NK-92 (cell line): ENCODE results near the gene ARL2BP.

Experiments
- DNase-seq: peaks from one replicate; lab custom pipeline; 2025; ENCODE audit not compliant: unreplicated experiment; lab: John Stamatoyannopoulos, UW

Gene ARL2BP

DNA sequence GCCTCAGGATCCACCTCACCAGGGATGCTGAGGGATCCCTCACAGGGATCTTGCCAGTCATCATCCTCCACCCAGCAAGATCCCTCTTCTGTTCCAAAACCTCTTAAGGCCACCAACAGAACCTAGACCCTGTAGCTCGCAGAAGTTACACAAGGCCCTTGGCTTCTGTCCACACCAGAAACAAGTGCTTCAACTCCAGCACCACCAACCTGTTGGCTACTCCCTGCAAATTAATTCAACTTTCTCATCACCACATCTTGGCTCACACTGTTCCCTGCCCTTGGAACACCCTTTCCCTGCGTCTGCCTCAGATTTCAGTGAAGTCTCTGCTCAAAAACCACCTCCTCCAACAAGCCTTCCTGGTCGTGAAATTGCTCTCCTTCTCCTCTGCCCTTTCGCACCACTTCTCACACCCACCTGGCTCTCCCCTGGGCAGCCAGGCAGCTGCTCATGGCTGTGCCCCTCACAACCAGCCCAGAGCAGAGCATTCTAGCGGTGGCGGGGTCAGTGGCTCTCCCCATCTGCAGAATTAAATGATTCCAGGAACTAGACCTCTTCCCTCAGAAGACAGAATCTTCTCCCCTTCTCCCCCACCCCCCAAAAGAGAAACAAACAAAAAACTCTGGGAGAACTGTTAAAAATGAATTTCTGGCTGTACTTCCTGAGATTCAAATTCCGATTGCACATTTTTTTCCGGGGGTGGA lies 37.6 kb downstream of the ARL2BP start:
- DNase-seq: no peak

- no peak for DNase-seq
Measured at GRCh38 chr16:57283214-57283958, 38.3 kb downstream of the ARL2BP start.

DNA sequence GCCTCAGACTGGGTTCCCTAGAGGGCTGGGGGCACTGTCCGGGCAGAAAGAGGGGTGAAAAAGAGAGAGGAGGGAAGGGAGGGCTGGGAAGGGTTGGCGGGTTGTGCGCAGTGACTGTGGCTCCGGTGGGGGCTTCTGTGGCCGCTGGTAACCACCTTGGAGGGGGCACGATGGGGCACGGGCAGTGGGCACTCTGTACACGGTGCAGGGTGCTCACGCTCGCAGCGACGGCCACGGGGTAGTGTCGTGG lies 38.8 kb downstream of the ARL2BP start:
- no peak for DNase-seq

GRCh38 chr16:57284209-57284951 lies 39.3 kb downstream of the ARL2BP start, which contains the start of gene PLLP:
TSS of gene PLLP (minus strand) at chr16:57284672. CDS start at chr16:57284540, 132 bp downstream.
- no peak for DNase-seq

- DNase-seq: no peak
Measured at GRCh38 chr16:57284952-57285363, 39.9 kb downstream of the ARL2BP start.

DNA sequence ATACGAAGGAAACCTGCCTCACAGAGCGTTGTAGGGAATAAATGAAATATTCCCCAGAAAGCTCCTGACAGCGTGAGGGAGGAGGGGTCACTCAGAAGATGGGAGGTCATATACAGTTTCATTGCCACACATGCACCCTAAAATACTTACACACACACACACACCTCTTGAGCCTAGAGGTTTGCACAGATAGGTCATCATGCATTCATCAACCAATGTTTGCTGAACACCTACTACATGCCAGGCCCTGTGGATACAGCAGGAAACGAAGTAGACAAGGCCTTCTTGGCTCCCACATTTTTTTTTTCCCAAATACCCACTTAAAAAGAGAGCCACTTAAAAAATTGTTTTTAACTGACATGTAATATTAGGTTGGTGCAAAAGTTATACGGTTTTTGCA lies 40.3 kb downstream of the ARL2BP start:
- no peak for DNase-seq

- no peak for DNase-seq
Measured at GRCh38 chr16:57289391-57290257, 44.6 kb downstream of the ARL2BP start.

GRCh38 chr16:57297856-57298255 lies 52.8 kb downstream of the ARL2BP start:
- no peak for DNase-seq

DNA sequence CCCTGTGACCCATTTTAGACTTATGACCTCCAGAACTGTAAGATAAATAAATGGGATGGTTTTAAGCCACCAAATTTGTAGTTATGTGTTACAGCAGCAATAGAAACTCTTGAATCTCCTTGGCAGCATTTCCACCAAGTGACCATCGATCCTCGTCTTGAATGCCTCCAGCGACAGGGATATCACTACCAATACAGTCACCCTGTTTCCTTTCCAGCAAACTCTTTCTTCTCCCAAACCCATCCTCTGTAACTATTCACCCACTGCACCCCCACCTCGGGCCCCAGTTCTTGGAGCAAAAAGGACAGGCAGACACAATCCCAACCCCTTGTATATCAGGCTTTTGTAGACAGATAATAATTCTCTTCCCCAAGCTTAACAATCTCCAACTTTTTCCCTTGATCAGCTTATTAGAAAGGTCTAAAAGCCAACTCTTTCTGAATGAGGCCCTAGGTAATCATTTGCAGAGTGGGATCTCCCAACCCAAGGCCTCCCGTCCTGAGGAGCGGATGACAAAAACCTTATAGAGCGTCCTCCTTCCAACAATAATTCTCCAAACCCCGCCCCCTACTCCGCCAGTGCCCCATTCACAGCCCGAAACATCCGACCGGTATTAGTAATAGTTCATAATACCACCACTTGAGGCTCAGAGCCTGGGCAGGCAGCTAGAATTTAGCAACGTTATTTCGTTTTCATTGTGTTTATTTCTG lies 54.1 kb downstream of the ARL2BP start:
- no peak for DNase-seq

- peak; percentile 33 for DNase-seq
Measured at GRCh38 chr16:57299719-57300386, 54.8 kb downstream of the ARL2BP start.

DNA sequence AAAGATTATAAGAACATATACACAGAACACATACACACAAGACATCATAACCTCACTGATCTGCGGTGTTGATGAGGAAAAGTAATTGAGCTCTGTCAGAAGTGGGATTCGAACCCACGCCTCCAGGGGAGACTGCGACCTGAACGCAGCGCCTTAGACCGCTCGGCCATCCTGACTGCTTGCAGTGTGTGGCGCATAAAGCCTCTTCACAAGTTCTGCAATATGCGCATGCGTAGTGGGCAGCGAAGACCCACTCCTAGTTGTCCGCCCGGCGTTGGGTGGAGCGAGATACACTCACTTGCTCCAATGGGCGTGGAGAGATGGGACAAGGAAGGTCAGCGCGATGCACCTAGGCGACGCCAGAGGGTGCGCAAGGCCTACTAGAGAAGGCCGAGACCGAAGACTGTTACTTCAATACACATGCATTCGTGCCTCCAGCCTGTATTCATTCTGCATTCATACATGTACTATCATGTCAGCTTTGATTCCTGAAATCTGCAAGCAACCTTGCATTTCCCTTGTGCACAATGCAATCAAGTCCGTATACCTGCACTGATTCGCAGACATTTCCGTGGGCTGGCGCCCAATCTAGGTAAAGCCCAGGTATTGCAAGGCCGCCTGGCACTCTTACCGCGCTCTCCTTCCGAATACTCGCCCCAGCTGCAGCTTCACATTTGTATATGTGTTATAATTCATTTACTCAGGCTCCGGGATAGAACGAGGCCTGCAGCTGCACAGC lies 55.5 kb downstream of the ARL2BP start:
- peak; percentile 87 for DNase-seq

- no peak for DNase-seq
Measured at GRCh38 chr16:57301126-57301817, 56.2 kb downstream of the ARL2BP start.
